ENCODE results near the gene ANKRD33B.

DNA sequence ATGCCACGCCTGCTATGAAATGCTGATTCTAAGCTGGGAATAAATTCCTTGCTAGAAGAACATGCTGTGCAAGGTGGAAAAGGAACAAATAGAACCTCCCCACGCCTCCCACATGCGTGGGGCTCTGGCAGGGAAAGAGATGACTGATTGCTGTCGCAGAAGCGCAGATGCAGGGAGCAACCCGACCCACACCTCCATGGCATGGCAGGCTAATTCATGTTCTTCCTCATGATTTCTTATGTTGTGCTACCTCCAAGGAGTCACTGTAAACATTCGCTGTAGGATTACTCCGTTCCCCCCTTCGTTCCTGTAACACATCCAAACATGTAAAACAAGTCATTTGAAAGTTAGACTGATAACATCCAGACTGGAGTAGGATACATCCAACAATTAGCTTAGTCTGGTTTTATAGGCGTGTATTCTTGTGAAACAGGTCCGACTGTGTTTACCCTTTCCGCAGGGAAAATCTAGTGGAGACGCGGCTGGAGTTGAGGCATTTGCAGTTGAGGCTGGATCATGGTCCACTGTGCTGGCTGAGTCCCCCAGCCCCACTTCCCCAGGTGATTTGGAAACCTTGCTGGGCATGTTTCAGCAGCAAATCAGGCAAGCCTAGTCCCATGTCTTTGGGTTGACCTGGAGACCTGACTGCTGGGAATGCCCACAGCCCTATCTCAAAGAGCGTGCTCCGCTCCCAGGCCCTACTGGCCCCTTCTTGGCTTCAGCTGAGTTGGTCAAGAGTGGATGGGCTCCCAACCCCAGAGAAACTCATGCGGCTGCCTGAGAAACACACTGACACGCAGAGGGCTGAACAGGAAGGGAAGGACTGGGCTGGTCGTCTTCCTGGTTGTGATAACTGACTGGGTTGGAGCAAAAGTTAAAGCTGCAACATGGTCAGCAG lies 24.8 kb upstream of the ANKRD33B start:
- no peak for TF ChIP-seq GTF2F1 (IDR thresholded peaks at IDR 0.05; ENCODE audit: borderline replicate concordance, low read depth, low read length)
- TF ChIP-seq, protein P1, sequence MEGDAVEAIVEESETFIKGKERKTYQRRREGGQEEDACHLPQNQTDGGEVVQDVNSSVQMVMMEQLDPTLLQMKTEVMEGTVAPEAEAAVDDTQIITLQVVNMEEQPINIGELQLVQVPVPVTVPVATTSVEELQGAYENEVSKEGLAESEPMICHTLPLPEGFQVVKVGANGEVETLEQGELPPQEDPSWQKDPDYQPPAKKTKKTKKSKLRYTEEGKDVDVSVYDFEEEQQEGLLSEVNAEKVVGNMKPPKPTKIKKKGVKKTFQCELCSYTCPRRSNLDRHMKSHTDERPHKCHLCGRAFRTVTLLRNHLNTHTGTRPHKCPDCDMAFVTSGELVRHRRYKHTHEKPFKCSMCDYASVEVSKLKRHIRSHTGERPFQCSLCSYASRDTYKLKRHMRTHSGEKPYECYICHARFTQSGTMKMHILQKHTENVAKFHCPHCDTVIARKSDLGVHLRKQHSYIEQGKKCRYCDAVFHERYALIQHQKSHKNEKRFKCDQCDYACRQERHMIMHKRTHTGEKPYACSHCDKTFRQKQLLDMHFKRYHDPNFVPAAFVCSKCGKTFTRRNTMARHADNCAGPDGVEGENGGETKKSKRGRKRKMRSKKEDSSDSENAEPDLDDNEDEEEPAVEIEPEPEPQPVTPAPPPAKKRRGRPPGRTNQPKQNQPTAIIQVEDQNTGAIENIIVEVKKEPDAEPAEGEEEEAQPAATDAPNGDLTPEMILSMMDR (IDR thresholded peaks at IDR 0.05; ENCODE audit: control extremely low read depth in 1 of 3, insufficient read depth in 1 of 3, low read depth in 1 of 3, low read length in 3 of 3) = no peak
